Duodenal mucosa (tissue), 2 donors: Measurements from ENCODE around the gene SLC38A6.
"Not testable (repeated sequence)": the region's sequence is repeated elsewhere in the genome, so short reads cannot be mapped to it uniquely, and the experiment has no call there.

ENCODE experiments used
- H3K27ac ChIP-seq: one replicate; pipeline ENCODE4 v1.7.0; 2013; ENCODE audit warnings: low read depth, low read length
- H3K27me3 ChIP-seq, 2 donors: one replicate each; pipeline ENCODE4 v1.7.0; 2013; ENCODE audit warnings: low read length in 2 of 2, control low read depth in 1 of 2; ENCODE audit not compliant: insufficient read depth in 2 of 2, control insufficient read depth in 1 of 2
- H3K36me3 ChIP-seq, 2 donors: one replicate each; pipeline ENCODE4 v1.7.0; 2013; ENCODE audit warnings: low read length in 2 of 2, control low read depth in 1 of 2; ENCODE audit not compliant: insufficient read depth in 2 of 2, control insufficient read depth in 1 of 2
- H3K4me1 ChIP-seq, 2 donors: one replicate each; pipeline ENCODE4 v1.7.0; 2013; ENCODE audit warnings: low read length in 2 of 2, control low read depth in 1 of 2; ENCODE audit not compliant: insufficient read depth in 2 of 2, control insufficient read depth in 1 of 2
- H3K4me3 ChIP-seq, 2 donors: one replicate each; pipeline ENCODE4 v1.7.0; 2013; ENCODE audit warnings: low read length in 2 of 2, low read depth in 1 of 2
- H3K9ac ChIP-seq, 2 donors: one replicate each; pipeline ENCODE4 v1.7.0; 2013; ENCODE audit warnings: low read length in 2 of 2, low read depth in 1 of 2
- H3K9me3 ChIP-seq, 2 donors: one replicate each; pipeline ENCODE4 v1.7.0; 2013; ENCODE audit warnings: low read length in 2 of 2, control low read depth in 1 of 2; ENCODE audit not compliant: control insufficient read depth in 1 of 2

The SLC38A6 gene

GRCh38 chr14:61047021-61047420 is 66.0 kb downstream of the SLC38A6 start:
- no peaks in the 10 kb centered on the region for H3K9me3 ChIP-seq
- no peak overlapping the region for H3K4me3 ChIP-seq
- no peaks in the 10 kb centered on the region for H3K4me1 ChIP-seq
- H3K9ac ChIP-seq, result no peak overlapping the region
- H3K27ac ChIP-seq, result no peak overlapping the region
- no peaks in the 10 kb centered on the region for H3K27me3 ChIP-seq
- H3K36me3 ChIP-seq, result no peaks in the 10 kb centered on the region

- Histone ChIP-seq H3K4me1 (no peaks in the 10 kb centered on the region), H3K4me3 (no peak overlapping the region), H3K27me3 (no peaks in the 10 kb centered on the region), H3K9me3 (peaks cover 0 to 4% of the 10 kb centered on the region in 2 donors), H3K27ac (no peak overlapping the region), H3K9ac (no peak overlapping the region), H3K36me3 (no peaks in the 10 kb centered on the region)
These were observed 67.6 kb downstream of the SLC38A6 start for GRCh38 chr14:61048640-61049039.

GRCh38 chr14:61050417-61050816 is 69.4 kb downstream of the SLC38A6 start:
- Histone ChIP-seq H3K4me1 (no peaks in the 10 kb centered on the region), H3K27ac (no peak overlapping the region), H3K9ac (no peak overlapping the region), H3K4me3 (no peak overlapping the region), H3K9me3 (peaks cover 0 to 4% of the 10 kb centered on the region in 2 donors), H3K36me3 (no peaks in the 10 kb centered on the region), H3K27me3 (no peaks in the 10 kb centered on the region)

- Histone ChIP-seq H3K4me1 (no peaks in the 10 kb centered on the region), H3K9me3 (peaks cover 0 to 4% of the 10 kb centered on the region in 2 donors), H3K9ac (no peak overlapping the region), H3K4me3 (no peak overlapping the region), H3K36me3 (no peaks in the 10 kb centered on the region), H3K27me3 (no peaks in the 10 kb centered on the region), H3K27ac (no peak overlapping the region)
These were observed 70.0 kb downstream of the SLC38A6 start for GRCh38 chr14:61051051-61051450.

DNA sequence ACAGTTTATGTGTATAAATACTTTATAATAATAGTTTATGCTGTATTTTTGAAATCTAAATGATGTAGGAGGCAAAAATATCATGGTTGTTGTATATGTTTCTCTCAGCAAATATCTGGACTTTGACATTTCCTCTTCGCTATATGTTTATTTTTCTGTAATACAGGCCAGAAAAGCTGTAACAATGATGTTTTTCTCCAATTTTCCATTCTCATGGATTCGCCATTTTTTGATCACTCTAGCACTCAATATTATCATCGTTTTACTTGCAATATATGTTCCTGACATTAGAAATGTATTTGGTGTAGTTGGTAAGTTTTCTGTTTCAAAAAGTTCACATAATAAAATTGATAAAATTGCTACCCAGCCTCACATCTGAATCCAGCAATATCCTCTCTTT is 70.6 kb downstream of the SLC38A6 start:
- H3K4me3 ChIP-seq, result no peak overlapping the region
- H3K27me3 ChIP-seq, result no peaks in the 10 kb centered on the region
- H3K9me3 ChIP-seq, result peaks cover 0 to 4% of the 10 kb centered on the region in 2 donors
- H3K36me3 ChIP-seq, result no peaks in the 10 kb centered on the region
- H3K4me1 ChIP-seq, result no peaks in the 10 kb centered on the region
- H3K27ac ChIP-seq, result no peak overlapping the region
- no peak overlapping the region for H3K9ac ChIP-seq

- no peaks in the 10 kb centered on the region for H3K36me3 ChIP-seq
- H3K27me3 ChIP-seq, result no peaks in the 10 kb centered on the region
- H3K4me1 ChIP-seq, result no peaks in the 10 kb centered on the region
- H3K9me3 ChIP-seq, result no peaks in the 10 kb centered on the region
- H3K9ac ChIP-seq, result no peak overlapping the region
- no peak overlapping the region for H3K4me3 ChIP-seq
- H3K27ac ChIP-seq, result no peak overlapping the region
These were observed 82.4 kb downstream of the SLC38A6 start for GRCh38 chr14:61063461-61063860.

DNA sequence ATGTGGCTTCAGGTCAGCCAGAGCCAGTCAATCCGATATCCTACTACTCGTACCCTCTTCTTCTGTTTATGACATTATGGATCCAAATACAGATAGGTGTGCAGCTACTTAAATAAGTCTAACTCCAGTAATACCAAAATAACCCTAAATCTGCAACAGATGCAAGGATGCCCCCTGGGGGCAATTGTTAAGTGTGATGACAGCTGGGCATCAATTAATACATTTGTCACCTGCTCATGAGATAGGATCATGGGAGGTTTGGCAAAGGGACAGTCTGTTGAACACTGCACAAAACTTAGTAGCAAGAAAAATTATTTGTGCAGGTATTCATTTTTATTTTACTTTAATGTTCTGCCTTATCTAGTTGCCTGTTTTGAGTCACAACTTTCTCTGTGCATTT is 83.2 kb downstream of the SLC38A6 start:
- no peaks in the 10 kb centered on the region for H3K36me3 ChIP-seq
- H3K9ac ChIP-seq, result no peak overlapping the region
- H3K9me3 ChIP-seq, result no peaks in the 10 kb centered on the region
- H3K27ac ChIP-seq, result no peak overlapping the region
- H3K4me1 ChIP-seq, result no peaks in the 10 kb centered on the region
- H3K27me3 ChIP-seq, result no peaks in the 10 kb centered on the region
- H3K4me3 ChIP-seq, result no peak overlapping the region

DNA sequence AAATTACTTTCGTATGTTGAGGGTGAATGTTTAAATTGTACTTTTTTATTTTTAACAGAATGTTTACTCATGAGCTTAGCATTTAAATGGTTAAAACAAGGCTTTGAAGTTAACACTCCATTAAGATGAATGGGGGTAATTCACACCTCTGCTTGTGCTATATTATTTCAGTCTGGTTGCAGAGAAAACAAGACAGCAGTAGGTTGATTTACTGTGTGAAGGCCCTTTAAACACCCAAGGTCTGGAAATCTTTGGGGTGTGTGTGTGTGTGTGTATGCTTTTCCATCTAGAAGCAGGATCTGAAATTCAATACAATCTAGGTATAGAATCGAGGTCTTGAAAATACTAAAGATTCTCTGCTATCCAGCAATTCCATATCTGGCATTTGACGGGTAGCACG is 83.8 kb downstream of the SLC38A6 start:
- H3K9me3 ChIP-seq, result no peaks in the 10 kb centered on the region
- H3K4me1 ChIP-seq, result no peaks in the 10 kb centered on the region
- H3K9ac ChIP-seq, result no peak overlapping the region
- H3K36me3 ChIP-seq, result no peaks in the 10 kb centered on the region
- H3K27ac ChIP-seq, result no peak overlapping the region
- H3K27me3 ChIP-seq, result no peaks in the 10 kb centered on the region
- no peak overlapping the region for H3K4me3 ChIP-seq

- Histone ChIP-seq H3K36me3 (no peaks in the 10 kb centered on the region), H3K9ac (no peak overlapping the region), H3K27me3 (no peaks in the 10 kb centered on the region), H3K9me3 (peaks cover 0 to 3% of the 10 kb centered on the region in 2 donors), H3K4me3 (no peak overlapping the region), H3K4me1 (no peaks in the 10 kb centered on the region), H3K27ac (no peak overlapping the region)
These were observed 84.6 kb downstream of the SLC38A6 start for GRCh38 chr14:61065656-61066055.

- not testable (repeated sequence) for H3K9me3 ChIP-seq, H3K4me3 ChIP-seq, H3K4me1 ChIP-seq, H3K27me3 ChIP-seq, H3K36me3 ChIP-seq, H3K27ac ChIP-seq, H3K9ac ChIP-seq
These were observed 91.4 kb downstream of the SLC38A6 start for GRCh38 chr14:61072442-61072841.

GRCh38 chr14:61074852-61075251 is 93.8 kb downstream of the SLC38A6 start:
- Histone ChIP-seq H3K4me1 (no peaks in the 10 kb centered on the region), H3K36me3 (no peaks in the 10 kb centered on the region), H3K4me3 (no peak overlapping the region), H3K9ac (no peak overlapping the region), H3K27ac (no peak overlapping the region), H3K27me3 (no peaks in the 10 kb centered on the region), H3K9me3 (peaks cover 0 to 3% of the 10 kb centered on the region in 2 donors)
